NK-92 treated with Interleukin-12 subunit alpha and Interleukin-12 subunit beta, amount 100 ng/mL, for 24 hours (cell line): ENCODE data around the gene RUSC2.
"Not testable (repeated sequence)": the region's sequence is repeated elsewhere in the genome, so short reads cannot be mapped to it uniquely, and the experiment has no call there.

ENCODE experiments used
- DNase-seq: peaks from one replicate; lab custom pipeline; 2025; lab: John Stamatoyannopoulos, UW

The RUSC2 gene

DNA sequence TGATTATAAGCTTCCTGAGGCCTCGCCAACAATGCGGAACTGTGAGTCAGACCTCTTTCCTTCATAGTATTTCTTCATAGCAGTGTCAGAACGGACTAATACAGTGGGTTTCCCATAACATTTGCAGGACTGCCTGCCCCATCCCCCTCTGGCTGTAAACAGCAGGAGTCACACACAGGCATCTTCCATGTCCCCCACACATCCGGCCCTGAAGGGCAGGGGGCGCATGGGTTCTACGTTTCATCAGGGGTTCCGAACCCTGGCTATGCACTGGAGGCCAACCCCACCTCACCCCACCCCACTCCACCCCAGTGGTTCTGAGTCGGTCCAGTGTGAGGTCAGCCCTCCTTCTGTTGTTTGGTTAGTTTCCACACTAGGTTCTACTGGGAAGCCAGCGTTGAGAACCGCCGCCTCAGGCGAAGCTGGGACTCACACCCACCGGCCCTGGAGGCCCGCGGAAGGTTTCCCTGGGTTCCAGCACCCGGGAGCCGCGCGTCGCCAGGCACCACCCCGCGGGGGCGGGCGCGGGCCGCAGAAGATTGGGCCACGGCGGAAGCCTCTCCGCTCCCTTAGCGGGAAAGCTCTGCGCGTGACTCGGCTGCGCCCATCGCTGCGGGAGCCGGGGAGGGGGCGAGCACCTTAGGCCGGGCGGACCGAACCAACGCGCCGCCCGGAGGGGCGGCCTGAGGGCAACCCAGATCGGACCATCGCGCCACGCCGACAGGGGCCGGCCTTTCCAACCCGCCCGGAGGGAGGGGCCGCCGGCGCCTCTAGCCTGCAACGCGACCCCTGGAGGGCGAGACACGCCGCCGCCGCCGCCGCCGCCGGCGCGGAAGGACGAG is at the start of gene RUSC2:
Gene RUSC2, plus strand, starts transcription at position 799 of the 842 bp plus-strand sequence. CDS start 56,411 bp downstream, outside the sequence.
- DNase-seq: no peak

GRCh38 chr9:35446012-35446411 is 43.9 kb upstream of the RUSC2 start:
- no peak for DNase-seq

- DNase-seq: no peak
These were observed 41.4 kb upstream of the RUSC2 start for GRCh38 chr9:35448496-35448895.

GRCh38 chr9:35452481-35452880 is 37.4 kb upstream of the RUSC2 start:
- no peak for DNase-seq

DNA sequence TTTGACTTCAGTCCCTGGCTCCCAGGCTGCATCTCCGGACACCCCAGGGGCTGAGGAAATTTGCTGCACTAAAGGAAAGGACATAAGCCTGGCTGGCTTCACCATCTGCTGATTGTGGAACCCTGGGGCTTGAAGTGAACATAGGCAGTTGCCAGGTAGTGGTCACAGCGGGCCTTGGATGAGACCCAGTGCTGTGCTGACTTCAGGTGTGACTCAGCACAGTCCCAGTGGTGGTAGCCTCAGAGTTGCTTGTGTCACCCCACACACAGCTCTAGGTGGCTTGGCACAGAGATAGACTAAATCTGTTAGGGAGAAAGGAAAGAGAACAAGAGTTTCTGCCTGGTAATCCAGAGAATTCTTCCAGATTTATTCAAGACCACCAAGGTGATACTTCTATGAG is 36.1 kb upstream of the RUSC2 start:
- no peak for DNase-seq

DNA sequence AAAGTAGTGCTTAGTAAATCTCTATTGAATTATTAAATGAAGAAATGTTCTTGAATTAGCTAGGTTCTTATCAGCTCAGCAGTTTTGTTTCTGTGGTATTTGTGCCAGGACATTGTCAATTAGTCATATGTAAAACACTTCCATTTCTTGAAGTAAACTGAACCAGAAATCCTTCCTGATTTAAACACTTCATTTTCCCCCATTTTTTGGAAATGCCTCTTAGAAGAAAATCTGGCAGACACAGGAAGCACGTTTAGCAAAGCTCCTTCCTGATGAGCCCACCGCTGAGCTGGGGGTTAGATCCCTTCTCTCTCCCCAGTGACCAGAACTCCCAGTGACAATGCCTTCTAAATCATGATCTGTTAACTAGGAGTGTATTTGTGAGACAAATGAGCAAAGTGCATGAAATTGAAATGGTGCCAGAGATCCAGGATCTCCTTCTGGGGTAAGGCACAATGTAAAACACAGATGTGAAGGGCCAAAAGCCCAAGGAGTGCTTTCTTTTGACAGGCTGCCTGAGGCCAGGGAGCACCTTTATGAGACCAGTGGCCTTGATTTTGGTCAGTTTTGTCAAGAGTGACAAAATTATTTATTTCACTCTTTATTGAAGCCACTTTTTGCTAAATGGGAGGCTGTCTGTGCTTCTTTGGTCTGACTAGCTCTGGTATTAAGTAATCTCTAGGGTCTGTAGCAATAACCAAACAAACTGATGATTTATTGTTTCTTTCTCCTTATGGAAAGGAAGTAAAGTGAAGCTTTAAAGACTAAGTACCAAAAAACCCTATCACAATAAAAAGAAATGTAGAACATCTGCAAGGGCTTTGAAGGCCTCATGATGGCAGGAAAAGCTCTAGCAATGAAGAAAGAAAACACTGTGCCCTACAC is 25.5 kb upstream of the RUSC2 start:
- DNase-seq: no peak

GRCh38 chr9:35470340-35470739 is 19.6 kb upstream of the RUSC2 start:
- DNase-seq: no peak

DNA sequence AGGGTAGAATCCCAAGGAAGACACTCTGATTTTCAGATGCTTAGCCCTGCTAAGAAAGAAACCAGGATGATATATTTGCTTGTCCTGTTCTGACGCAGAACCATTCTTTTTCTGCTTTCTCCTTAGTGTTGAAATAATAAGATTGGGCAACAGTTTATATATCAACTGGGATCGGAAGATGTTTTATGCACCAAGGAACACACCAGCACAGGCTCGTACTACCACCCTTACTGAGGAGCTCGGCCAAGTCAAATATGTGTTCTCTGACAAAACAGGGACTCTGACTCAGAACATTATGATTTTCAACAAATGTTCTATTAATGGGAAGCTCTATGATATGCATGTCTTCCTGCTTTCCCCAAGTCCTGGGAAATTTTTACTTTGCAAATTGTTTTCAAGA is 19.0 kb upstream of the RUSC2 start:
- DNase-seq: no peak

DNA sequence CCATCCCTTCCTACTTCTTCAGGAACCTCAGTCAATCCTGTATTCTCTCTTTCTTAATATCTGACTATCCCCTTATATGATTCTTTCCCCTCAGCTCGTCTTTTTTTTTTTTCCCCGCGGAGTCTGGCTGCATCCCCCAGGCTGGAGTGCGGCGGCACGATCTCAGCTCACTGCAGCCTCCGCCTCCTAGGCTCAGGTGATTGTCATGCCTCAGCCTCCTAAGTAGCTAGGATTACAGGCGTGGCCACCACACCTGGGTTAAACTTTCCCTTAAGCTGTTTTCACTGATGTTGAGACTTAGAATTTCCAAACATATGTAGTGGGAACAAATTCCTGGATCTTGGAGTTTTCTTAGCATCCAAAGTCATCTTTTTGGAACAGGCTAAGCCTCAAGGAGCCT is 13.3 kb upstream of the RUSC2 start:
- no peak for DNase-seq

DNA sequence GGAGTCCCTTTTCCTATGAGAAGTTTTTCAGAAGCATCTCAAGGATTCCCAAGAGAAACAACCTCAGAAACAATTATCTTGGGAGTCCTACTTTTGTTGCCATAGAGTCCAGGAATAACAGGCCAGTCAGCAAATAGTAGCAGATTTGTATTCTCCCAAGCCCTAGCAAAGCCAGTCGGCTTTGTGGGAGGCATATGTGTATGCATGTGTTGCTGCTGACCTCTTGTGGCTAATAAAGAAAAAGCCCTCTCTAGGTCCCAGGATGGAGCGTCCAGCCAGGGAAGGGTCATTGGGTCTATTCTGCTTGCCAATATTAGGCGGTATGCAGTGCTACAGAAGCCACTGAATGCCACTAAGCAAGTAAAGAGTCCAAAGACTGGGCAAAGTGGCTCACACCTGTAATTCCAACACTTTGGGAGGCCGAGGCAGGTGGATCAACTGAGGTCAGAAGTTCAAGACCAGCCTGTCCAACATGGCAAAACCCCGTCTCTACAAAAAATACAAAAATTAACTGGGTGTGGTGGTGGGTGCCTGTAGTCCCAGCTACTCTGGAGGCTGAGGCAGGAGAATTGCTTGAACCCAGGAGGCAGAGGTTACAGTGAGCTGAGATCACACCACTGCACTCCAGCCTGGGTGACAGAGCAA is 12.6 kb upstream of the RUSC2 start:
- not testable (repeated sequence) for DNase-seq

- no peak for DNase-seq
These were observed 11.0 kb upstream of the RUSC2 start for GRCh38 chr9:35478871-35479270.

GRCh38 chr9:35481347-35481975 is 8.4 kb upstream of the RUSC2 start:
- DNase-seq: no peak

DNA sequence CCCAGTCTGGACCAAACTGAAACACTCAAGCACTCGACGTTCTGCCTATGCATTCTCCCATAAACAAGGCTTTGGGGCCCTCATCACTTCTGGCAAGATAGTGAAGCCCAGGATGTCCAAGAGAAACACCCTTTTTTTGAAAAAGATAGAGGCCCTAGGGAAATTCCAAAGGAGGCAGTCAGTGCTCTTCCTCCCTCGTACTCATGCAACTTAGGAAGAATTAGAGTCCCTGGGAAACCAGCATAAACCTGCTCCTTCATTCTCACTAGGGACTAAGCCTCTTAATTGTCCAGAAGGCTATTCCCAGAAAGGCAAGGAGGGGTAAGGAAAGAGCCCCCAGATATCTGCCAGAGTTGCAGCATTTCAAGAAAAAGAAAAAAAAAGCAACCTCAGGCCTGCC is 7.8 kb upstream of the RUSC2 start:
- DNase-seq: no peak

DNA sequence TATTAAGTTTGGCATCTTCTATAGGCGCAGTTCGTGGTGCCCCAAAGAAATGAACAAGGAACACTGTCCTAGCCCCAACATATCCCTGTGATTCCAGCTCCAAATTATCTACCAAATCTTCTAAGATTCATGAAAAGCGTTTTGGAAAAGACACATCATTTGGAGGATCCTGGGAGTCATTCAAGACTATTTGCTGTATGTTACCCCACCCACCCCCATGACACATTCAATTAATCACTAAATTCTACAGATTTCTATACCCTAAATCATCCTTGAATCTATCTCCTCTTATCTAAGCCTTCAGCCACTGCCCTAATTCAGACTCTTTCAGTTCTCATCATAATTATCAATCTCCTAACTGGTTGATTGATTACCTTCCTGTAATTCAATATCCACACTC is 5.5 kb upstream of the RUSC2 start:
- DNase-seq: no peak

DNA sequence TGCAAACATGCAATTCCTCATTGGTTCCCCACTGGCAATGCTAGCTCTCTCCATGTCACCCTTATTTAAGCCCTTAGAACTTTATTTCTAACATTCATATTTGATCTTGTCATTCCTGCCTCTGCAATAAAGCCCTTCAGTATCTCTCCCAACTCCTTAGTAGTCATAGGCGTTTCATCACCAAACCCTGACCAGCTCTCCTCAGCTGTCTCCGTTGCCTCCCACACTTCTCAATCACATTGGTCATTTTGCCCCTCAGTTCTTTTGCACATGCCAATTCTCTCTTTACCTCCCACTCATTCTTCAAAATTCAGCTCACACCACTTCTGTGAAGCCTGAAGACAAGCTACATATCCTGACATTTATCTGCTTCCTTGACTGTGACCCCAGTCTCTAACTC is 2.8 kb upstream of the RUSC2 start:
- no peak for DNase-seq

- no peak for DNase-seq
These were observed 1.9 kb upstream of the RUSC2 start for GRCh38 chr9:35488021-35488420.

- DNase-seq: no peak
These were observed 1.2 kb upstream of the RUSC2 start for GRCh38 chr9:35488566-35489312.

DNA sequence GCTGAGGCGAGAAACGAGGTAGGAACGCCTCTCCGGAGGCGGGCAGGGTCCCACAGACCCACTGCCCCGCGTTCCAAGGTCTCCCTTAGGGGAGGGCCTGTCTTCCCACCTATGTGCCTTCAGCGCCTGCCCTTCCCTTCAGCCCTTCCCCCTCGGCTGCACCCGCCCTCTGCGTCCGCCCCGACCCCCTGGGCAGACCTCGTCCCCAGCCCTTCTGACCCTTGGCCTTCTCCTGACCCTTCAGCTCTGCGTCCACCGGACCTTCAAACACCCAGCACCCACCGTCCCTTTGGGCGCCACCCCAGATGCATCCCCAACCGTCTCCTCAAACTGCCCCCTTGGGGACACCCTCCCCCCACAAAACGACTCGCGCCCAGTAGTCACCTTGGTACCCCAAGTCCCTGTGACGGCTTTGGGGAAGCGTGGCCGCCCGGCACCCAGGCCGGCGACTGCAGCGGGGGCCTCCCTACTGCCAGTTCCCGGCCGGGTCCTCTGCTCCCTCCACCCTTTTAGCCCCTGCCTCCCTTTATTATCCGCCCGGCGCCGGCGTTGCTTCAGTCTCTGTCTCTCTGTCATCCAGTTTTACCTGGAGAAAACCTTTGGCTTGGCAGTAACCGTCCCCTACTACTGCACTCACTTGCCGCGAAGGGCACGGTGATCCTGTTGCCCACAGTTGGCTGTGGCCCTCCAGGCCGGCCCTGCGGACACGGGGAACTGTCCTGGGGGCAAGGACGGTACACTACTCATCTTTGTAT is 421 bp downstream of the RUSC2 start:
- DNase-seq: no peak

DNA sequence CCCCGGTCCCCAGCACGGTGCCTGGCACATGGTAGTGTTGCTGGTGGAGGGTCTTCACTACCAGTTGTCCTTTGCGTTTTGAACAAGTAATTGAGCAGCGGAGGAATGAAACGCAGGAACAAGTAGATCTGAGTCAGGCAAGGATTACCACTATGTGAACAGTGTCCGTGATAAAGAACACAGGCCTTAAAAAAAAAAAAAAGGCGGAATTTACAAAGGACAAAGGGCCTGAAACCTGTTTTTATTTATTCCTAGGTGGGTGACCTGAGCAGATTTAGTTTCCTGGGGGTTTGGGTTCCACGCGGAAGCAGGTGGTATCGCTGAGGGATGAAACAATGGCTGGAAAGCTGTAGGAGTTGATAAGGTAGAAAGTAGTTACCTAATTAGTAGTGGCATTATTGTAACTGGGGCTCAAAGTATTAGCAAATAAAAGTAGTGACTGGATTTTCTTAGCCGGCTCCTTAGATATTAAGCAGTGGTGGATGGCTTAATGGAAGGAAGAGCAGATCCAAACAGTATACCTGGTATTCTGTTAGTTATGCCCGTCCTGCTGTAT is 1.1 kb downstream of the RUSC2 start:
- no peak for DNase-seq

DNA sequence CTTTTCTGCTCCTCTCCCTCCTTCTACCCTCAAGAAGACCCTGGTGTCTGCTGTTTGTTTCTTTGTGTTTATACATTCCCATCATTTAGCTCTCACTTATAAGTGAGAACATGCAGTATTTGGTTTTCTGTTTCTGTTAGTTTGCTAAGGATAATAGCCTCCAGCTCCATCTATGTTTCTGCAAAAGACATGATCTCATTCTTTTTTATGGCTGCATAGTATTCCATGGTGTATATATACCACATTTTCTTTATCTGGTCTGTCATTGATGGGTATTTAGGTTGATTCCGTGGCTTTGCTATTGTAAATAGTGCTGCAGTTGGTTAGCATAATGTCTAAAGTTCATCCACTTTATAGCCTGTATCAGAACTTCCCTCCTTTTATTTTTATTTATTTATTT is 3.2 kb downstream of the RUSC2 start:
- DNase-seq: not testable (repeated sequence)
